Ovary (tissue), 3 donors: ENCODE results near the gene USP6NL.

Source experiments
- CTCF ChIP-seq, 3 donors: fragments of 450-650 bp in 2 of 3; fragments of 200-600 bp in 1 of 3; IDR thresholded peaks; one replicate each; pipeline versions ENCODE4 v1.5.1 to v1.8.0; 2016 to 2022; ENCODE audit warnings: antibody characterized with exemption in 3 of 3, mild to moderate bottlenecking in 1 of 3
- EP300 ChIP-seq: sonication (generic); formaldehyde crosslinking; IDR thresholded peaks from one replicate; pipeline ENCODE4 v1.6.1; 2017; ENCODE audit warnings: antibody characterized with exemption
- POLR2A ChIP-seq: fragments of 450-650 bp; IDR thresholded peaks from one replicate; pipeline ENCODE4 v1.6.1; 2017; ENCODE audit warnings: antibody characterized with exemption, mild to moderate bottlenecking, moderate library complexity
- donor health status: DM: no; HTN: no; CAD: no.

DNA sequence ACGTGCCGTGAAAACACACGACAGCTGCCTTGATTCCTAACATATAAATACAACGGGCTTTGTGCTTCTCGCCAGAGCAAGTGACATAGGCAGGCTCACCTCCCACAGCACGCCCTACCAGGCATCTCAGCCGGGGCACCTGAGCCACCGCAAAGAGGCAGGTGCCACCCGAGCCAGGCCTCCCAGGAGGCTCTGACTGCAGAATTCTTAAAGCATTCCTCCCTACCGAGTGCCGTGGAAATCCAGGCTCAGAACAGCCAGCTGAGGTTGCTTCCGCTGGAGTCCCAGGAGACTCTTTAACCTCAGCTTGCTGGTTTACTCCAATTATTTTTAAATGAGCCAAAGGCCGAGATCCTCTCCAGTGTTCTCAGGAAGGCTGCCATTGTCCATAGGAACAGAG lies 206.5 kb downstream of the USP6NL start:
- TF ChIP-seq POLR2A, result no peak
- no peak for TF ChIP-seq CTCF (IDR thresholded peaks at IDR 0.05)
- no peak for TF ChIP-seq EP300
